ENCODE measurements around the gene MARCHF10.

The MARCHF10 gene

DNA sequence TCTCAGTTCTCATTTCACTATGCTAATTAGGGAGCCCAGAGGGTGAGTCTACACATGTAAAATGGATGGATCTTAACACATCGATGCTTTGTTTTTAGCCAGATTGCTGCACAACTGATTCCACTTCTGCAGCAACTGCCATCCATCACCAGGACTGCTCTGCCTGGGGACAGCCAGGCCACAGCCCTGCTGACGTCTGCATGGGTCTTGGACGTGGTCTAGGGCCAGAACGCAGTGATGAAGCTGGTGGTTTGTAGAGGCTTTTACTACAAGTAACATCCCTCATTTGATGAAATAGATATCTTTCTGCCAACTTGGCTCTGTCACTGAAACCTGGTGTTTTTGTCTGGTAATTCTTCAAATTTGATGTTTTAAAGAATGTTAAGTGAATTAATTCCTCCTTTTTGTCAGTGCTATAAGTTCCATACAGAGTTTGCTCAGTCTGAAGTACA is 50.6 kb downstream of the MARCHF10 start:
- no peaks in the 10 kb centered on the region for H3K36me3 ChIP-seq (ENCODE audit: insufficient read depth, insufficient read length, low read length)
- no peak for DNase-seq (ENCODE audit: low read depth, low spot score)

DNA sequence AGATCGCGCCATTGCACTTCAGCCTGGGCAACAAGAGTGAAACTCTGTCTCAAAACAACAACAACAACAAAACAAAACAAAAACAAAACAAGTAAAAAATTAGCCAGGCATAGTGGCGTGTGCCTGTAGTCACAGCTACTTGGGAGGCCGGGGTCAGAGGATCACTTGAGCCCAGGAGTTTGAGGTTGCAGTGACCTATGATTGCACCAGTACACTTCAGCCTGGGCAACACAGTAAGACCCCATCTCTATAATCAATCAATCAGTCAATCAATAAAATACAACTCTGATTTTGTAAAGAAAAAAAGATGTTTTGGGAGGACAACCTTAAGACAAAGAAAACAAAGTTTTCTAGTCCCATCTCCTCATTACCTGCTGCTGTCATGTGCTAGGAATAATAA is 51.9 kb downstream of the MARCHF10 start:
- DNase-seq (ENCODE audit: low read depth, low spot score), result no peak
- no peaks in the 10 kb centered on the region for H3K27me3 ChIP-seq (ENCODE audit: insufficient read depth, insufficient read length)
- no peaks in the 10 kb centered on the region for H3K9me3 ChIP-seq (ENCODE audit: insufficient read depth, low read length)
- H3K4me3 ChIP-seq (ENCODE audit: insufficient read length, low read depth), result no peak overlapping the region
- no peak for TF ChIP-seq YY1 (IDR thresholded peaks at IDR 0.05; ENCODE audit: insufficient read depth, insufficient read length)
- TF ChIP-seq ZNF274 (IDR thresholded peaks at IDR 0.05; ENCODE audit: low read depth, low read length), result no peak
- TF ChIP-seq SUZ12 (IDR thresholded peaks at IDR 0.05; ENCODE audit: extremely low read depth, insufficient read depth, insufficient read length), result no peak
- no peaks in the 10 kb centered on the region for H3K36me3 ChIP-seq (ENCODE audit: insufficient read depth, insufficient read length, low read length)
- no peaks in the 10 kb centered on the region for H3K4me1 ChIP-seq (ENCODE audit: insufficient read depth, insufficient read length)
- H3K9ac ChIP-seq (ENCODE audit: insufficient read length, low read depth), result no peak overlapping the region

More for the DNA sequence above, 50.6 kb downstream of the MARCHF10 start:
- Histone ChIP-seq H3K9me3 (ENCODE audit: insufficient read depth, low read length) (no peaks in the 10 kb centered on the region), H3K4me1 (ENCODE audit: insufficient read depth, insufficient read length) (no peaks in the 10 kb centered on the region), H3K9ac (ENCODE audit: insufficient read length, low read depth) (no peak overlapping the region), H3K27me3 (ENCODE audit: insufficient read depth, insufficient read length) (no peaks in the 10 kb centered on the region), H3K4me3 (ENCODE audit: insufficient read length, low read depth) (no peak overlapping the region)
- TF ChIP-seq YY1 (IDR thresholded peaks at IDR 0.05; ENCODE audit: insufficient read depth, insufficient read length) (no peak), ZNF274 (IDR thresholded peaks at IDR 0.05; ENCODE audit: low read depth, low read length) (no peak), SUZ12 (IDR thresholded peaks at IDR 0.05; ENCODE audit: extremely low read depth, insufficient read depth, insufficient read length) (no peak)

DNA sequence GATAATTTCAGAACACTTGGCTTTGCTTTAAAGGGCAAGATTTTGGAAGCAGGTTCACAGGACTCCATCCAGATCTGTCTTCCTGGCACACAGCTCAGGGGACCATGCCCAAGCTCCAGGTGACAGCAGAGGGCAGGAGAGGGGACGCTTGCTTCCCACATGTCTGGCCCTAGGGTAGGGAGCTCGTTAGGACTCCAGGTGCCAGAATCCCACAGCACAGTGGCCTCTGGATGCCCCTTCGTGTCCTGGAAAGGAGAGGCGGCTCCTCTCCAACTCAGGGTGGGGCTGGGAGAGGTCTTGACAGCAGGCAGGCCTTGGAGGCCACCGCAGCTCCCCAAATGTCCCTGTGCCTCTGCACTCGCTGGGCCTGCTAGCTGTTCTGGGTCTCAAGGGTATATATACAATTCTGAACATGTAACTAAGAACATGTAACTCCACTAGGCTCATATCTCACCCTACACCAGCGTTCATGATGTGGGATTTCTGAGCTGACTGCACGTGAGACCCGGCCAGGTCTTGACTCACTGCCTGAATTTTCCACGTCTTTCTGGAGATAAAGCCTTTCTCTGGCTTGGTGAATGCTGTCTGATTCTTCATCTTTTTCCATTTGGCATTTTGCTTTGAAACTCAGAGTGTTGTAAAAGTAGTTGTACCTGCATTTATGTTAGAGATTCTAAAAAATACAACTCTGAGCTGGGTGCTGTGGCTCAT is 52.8 kb downstream of the MARCHF10 start:
- H3K9ac ChIP-seq (ENCODE audit: insufficient read length, low read depth), result no peak overlapping the region
- no peak overlapping the region for H3K4me3 ChIP-seq (ENCODE audit: insufficient read length, low read depth)
- no peak for DNase-seq (ENCODE audit: low read depth, low spot score)
- no peaks in the 10 kb centered on the region for H3K27me3 ChIP-seq (ENCODE audit: insufficient read depth, insufficient read length)
- H3K9me3 ChIP-seq (ENCODE audit: insufficient read depth, low read length), result no peaks in the 10 kb centered on the region
- no peak for TF ChIP-seq ZNF274 (IDR thresholded peaks at IDR 0.05; ENCODE audit: low read depth, low read length)
- no peak for TF ChIP-seq YY1 (IDR thresholded peaks at IDR 0.05; ENCODE audit: insufficient read depth, insufficient read length)
- no peak for TF ChIP-seq SUZ12 (IDR thresholded peaks at IDR 0.05; ENCODE audit: extremely low read depth, insufficient read depth, insufficient read length)
- H3K4me1 ChIP-seq (ENCODE audit: insufficient read depth, insufficient read length), result peaks cover 5% of the 10 kb centered on the region
- H3K36me3 ChIP-seq (ENCODE audit: insufficient read depth, insufficient read length, low read length), result no peaks in the 10 kb centered on the region

DNA sequence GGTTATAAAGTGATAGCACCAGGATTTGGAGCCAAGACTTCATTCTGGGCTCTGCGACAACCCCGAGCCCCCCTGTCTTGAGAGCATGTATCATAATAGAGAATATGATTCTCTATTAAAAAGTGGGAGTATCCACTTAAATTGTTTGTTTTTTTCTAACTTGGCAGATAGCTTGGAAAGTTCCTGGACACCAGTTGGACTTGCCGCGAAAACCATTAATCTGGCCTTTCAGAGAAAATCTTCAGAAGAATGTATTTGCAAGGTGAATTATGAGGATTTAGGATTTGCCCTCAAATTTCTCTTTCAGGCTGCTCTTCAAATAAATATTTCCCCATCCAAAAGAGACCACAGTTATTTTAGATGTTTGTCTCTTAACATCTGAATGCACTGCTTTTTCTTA is 53.5 kb downstream of the MARCHF10 start:
- Histone ChIP-seq H3K4me1 (ENCODE audit: insufficient read depth, insufficient read length) (peaks cover 7% of the 10 kb centered on the region), H3K27me3 (ENCODE audit: insufficient read depth, insufficient read length) (peaks cover 5% of the 10 kb centered on the region), H3K36me3 (ENCODE audit: insufficient read depth, insufficient read length, low read length) (no peaks in the 10 kb centered on the region), H3K4me3 (ENCODE audit: insufficient read length, low read depth) (no peak overlapping the region), H3K9me3 (ENCODE audit: insufficient read depth, low read length) (no peaks in the 10 kb centered on the region), H3K9ac (ENCODE audit: insufficient read length, low read depth) (no peak overlapping the region)
- no peak for DNase-seq (ENCODE audit: low read depth, low spot score)
- TF ChIP-seq ZNF274 (IDR thresholded peaks at IDR 0.05; ENCODE audit: low read depth, low read length) (no peak), YY1 (IDR thresholded peaks at IDR 0.05; ENCODE audit: insufficient read depth, insufficient read length) (no peak), SUZ12 (IDR thresholded peaks at IDR 0.05; ENCODE audit: extremely low read depth, insufficient read depth, insufficient read length) (no peak)

DNA sequence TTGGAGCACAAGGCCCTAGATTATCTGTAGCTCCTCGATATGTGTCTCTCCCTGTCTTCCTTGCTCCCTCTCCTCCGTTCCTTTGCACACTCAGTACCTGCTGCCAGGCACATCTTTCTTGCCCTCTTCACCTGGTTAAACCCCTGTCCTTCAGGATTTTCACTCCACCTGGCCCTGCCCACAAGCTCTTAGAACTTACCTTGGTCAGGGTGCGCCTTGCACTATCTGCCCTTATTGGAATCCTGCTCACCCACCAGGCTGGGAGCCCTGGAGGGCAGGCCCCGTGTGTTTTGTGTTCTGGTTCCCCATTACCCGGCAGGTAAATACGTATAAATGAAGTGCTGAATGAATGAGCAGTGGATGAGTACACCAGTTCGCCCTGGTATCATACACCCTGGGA is 54.6 kb downstream of the MARCHF10 start:
- Histone ChIP-seq H3K4me3 (ENCODE audit: insufficient read length, low read depth) (no peak overlapping the region), H3K27me3 (ENCODE audit: insufficient read depth, insufficient read length) (peaks cover 5% of the 10 kb centered on the region), H3K9ac (ENCODE audit: insufficient read length, low read depth) (no peak overlapping the region), H3K36me3 (ENCODE audit: insufficient read depth, insufficient read length, low read length) (no peaks in the 10 kb centered on the region), H3K4me1 (ENCODE audit: insufficient read depth, insufficient read length) (peaks cover 7% of the 10 kb centered on the region), H3K9me3 (ENCODE audit: insufficient read depth, low read length) (no peaks in the 10 kb centered on the region)
- no peak for TF ChIP-seq ZNF274 (IDR thresholded peaks at IDR 0.05; ENCODE audit: low read depth, low read length)
- no peak for TF ChIP-seq YY1 (IDR thresholded peaks at IDR 0.05; ENCODE audit: insufficient read depth, insufficient read length)
- TF ChIP-seq SUZ12 (IDR thresholded peaks at IDR 0.05; ENCODE audit: extremely low read depth, insufficient read depth, insufficient read length), result no peak
- DNase-seq (ENCODE audit: low read depth, low spot score), result no peak

DNA sequence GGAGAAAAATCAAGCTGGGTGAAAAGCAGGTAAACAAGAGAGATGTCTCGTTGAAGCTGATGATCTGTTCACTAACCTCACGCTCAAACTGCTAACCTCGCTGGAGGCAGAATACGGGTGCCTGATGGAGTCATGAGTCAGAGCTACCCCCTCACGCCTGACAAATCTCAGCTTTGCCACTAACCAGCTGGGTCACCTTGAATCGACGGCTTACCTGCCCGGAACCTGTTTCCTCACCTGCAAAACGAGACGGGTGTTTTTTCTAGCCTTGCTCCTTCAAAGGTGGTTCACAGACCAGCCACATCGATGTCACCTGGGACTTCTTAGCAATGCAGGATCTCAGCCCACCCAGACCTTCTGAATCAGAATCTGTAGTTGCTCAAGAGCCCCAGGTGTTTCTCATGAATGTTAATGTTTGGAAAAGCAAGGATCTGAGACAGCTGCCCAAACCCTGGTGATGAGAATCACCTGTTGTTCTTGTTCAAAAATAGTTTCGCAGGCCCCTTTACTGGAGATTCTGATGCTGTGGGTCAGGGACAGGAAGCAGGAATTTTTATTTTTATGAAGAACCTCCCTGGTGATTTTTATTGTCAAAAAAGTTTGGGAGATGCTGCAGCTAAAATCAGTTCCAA is 56.9 kb downstream of the MARCHF10 start:
- Histone ChIP-seq H3K9me3 (ENCODE audit: insufficient read depth, low read length) (no peaks in the 10 kb centered on the region), H3K9ac (ENCODE audit: insufficient read length, low read depth) (no peak overlapping the region), H3K4me1 (ENCODE audit: insufficient read depth, insufficient read length) (peaks cover 7% of the 10 kb centered on the region), H3K36me3 (ENCODE audit: insufficient read depth, insufficient read length, low read length) (no peaks in the 10 kb centered on the region), H3K27me3 (ENCODE audit: insufficient read depth, insufficient read length) (peaks cover 5% of the 10 kb centered on the region), H3K4me3 (ENCODE audit: insufficient read length, low read depth) (no peak overlapping the region)
- TF ChIP-seq YY1 (IDR thresholded peaks at IDR 0.05; ENCODE audit: insufficient read depth, insufficient read length) (no peak), SUZ12 (IDR thresholded peaks at IDR 0.05; ENCODE audit: extremely low read depth, insufficient read depth, insufficient read length) (no peak), ZNF274 (IDR thresholded peaks at IDR 0.05; ENCODE audit: low read depth, low read length) (no peak)
- DNase-seq (ENCODE audit: low read depth, low spot score), result no peak

DNA sequence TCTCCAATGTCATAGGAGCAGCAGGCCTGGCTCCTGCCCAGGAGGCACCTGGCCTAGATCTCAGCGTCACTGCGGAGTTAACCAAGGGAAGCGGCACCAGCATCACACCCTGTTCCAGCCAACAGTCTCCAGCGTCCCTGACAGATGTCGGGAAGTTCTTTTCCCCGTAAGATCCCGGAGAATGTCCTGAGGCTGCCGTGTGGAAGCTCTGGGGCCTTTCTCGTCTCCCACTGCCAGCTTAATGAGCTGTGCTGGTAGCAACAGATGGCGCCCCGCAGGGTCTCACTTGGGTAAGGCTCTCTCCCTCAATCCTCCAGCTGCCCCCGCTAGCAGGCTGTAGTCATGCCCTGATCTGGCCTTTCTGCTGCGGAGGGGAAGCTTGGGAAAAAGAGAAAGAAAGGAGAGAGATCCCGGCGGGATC is 57.5 kb downstream of the MARCHF10 start:
- no peak overlapping the region for H3K4me3 ChIP-seq (ENCODE audit: insufficient read length, low read depth)
- DNase-seq (ENCODE audit: low read depth, low spot score), result no peak
- peaks cover 5% of the 10 kb centered on the region for H3K27me3 ChIP-seq (ENCODE audit: insufficient read depth, insufficient read length)
- H3K9ac ChIP-seq (ENCODE audit: insufficient read length, low read depth), result peak overlapping the region; percentile 14
- no peaks in the 10 kb centered on the region for H3K36me3 ChIP-seq (ENCODE audit: insufficient read depth, insufficient read length, low read length)
- TF ChIP-seq ZNF274 (IDR thresholded peaks at IDR 0.05; ENCODE audit: low read depth, low read length) (no peak), SUZ12 (IDR thresholded peaks at IDR 0.05; ENCODE audit: extremely low read depth, insufficient read depth, insufficient read length) (no peak), YY1 (IDR thresholded peaks at IDR 0.05; ENCODE audit: insufficient read depth, insufficient read length) (no peak)
- peaks cover 7% of the 10 kb centered on the region for H3K4me1 ChIP-seq (ENCODE audit: insufficient read depth, insufficient read length)
- no peaks in the 10 kb centered on the region for H3K9me3 ChIP-seq (ENCODE audit: insufficient read depth, low read length)

All from NT2/D1 (cell line).